ENCODE data around the gene ZBTB17. TPM values are rescaled to one million over a fixed set of nuclear protein-coding genes. Genes with fewer than 3 reads are reported as not detected.
A peak's percentile ranks its signal among the peaks of the same experiment; 100 is the strongest.
"Not testable (repeated sequence)": the region's sequence is repeated elsewhere in the genome, so short reads cannot be mapped to it uniquely, and the experiment has no call there.

Gene ZBTB17
- total RNA-seq, 1 experiment from 2014 or later = 32.0 TPM

- H3K27ac Mint-ChIP-seq; H3K9me3 Mint-ChIP-seq; ATAC-seq; DNase-seq (ENCODE audit: low spot score); POLR2A ChIA-PET; H3K4me1 Mint-ChIP-seq; H3K4me3 Mint-ChIP-seq; H3K27me3 Mint-ChIP-seq (ENCODE audit: low read depth); H3K36me3 Mint-ChIP-seq: not testable (repeated sequence)
- CTCF ChIA-PET = interaction anchor here (2.5 kb wide), 1 partner anchor 54 kb away, joined by 6 read pairs; no protein-coding TSS in a partner anchor
- TF ChIP-seq ZNF121 (CRISPR knock-in tag; IDR thresholded peaks at IDR 0.05) = peak; percentile 15; the same call in 1 of the 2 replicates
These were observed 25.4 kb upstream of the ZBTB17 start for GRCh38 chr1:16001274-16001673.

DNA sequence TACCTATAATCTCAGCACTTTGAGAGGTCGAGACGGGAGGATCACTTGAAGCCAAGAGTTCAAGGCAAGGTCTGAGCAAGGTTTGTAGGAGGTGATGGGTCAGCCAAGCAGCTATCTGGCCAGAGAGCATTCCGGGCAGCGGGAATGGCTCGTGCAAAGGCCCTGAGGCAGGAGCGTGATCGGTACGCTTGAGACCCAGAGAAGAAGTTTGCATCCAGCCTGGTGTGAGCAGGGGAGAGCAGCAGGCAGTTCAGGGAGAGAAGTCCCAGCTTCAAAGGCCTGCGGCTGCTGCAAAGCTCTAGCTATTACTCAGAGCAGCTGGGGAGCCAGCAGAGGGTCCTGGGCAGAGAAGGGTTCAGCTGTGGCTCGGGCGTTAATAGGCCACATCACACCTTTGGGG, 23.0 kb upstream of the ZBTB17 start:
- no peak for DNase-seq (ENCODE audit: low spot score)
- ATAC-seq = no peak
- Mint-ChIP-seq H3K4me1 (peaks cover 3% of the 10 kb centered on the region), H3K27ac (no peak overlapping the region), H3K27me3 (ENCODE audit: low read depth) (peaks cover 4% of the 10 kb centered on the region; the same call in 1 of the 2 replicates), H3K9me3 (no peaks in the 10 kb centered on the region), H3K4me3 (no peak overlapping the region), H3K36me3 (no peaks in the 10 kb centered on the region)
- TF ChIP-seq, protein P1, sequence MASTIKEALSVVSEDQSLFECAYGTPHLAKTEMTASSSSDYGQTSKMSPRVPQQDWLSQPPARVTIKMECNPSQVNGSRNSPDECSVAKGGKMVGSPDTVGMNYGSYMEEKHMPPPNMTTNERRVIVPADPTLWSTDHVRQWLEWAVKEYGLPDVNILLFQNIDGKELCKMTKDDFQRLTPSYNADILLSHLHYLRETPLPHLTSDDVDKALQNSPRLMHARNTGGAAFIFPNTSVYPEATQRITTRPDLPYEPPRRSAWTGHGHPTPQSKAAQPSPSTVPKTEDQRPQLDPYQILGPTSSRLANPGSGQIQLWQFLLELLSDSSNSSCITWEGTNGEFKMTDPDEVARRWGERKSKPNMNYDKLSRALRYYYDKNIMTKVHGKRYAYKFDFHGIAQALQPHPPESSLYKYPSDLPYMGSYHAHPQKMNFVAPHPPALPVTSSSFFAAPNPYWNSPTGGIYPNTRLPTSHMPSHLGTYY (CRISPR knock-in tag; IDR thresholded peaks at IDR 0.05) = no peak
- TF ChIP-seq CREB1 (CRISPR knock-in tag; IDR thresholded peaks at IDR 0.05) (no peak), KAT7 (CRISPR knock-in tag; IDR thresholded peaks at IDR 0.05; ENCODE audit: borderline replicate concordance) (no peak), HMGA2 (CRISPR knock-in tag; IDR thresholded peaks at IDR 0.05) (no peak), ZNF317 (CRISPR knock-in tag; IDR thresholded peaks at IDR 0.05; ENCODE audit: borderline replicate concordance, low read depth) (no peak)
- POLR2A ChIA-PET = no interaction called here
- CTCF ChIA-PET = interaction anchor here (2.3 kb wide), 1 partner anchor 57 kb away, joined by 8 read pairs; no protein-coding TSS in a partner anchor

- no peaks in the 10 kb centered on the region for H3K9me3 Mint-ChIP-seq
- H3K36me3 Mint-ChIP-seq = no peaks in the 10 kb centered on the region
- no peak for ATAC-seq
- no peak for DNase-seq (ENCODE audit: low spot score)
- peaks cover 4% of the 10 kb centered on the region; the same call in 1 of the 2 replicates for H3K27me3 Mint-ChIP-seq (ENCODE audit: low read depth)
- TF ChIP-seq, protein P2, sequence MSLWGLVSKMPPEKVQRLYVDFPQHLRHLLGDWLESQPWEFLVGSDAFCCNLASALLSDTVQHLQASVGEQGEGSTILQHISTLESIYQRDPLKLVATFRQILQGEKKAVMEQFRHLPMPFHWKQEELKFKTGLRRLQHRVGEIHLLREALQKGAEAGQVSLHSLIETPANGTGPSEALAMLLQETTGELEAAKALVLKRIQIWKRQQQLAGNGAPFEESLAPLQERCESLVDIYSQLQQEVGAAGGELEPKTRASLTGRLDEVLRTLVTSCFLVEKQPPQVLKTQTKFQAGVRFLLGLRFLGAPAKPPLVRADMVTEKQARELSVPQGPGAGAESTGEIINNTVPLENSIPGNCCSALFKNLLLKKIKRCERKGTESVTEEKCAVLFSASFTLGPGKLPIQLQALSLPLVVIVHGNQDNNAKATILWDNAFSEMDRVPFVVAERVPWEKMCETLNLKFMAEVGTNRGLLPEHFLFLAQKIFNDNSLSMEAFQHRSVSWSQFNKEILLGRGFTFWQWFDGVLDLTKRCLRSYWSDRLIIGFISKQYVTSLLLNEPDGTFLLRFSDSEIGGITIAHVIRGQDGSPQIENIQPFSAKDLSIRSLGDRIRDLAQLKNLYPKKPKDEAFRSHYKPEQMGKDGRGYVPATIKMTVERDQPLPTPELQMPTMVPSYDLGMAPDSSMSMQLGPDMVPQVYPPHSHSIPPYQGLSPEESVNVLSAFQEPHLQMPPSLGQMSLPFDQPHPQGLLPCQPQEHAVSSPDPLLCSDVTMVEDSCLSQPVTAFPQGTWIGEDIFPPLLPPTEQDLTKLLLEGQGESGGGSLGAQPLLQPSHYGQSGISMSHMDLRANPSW (CRISPR knock-in tag; conservative IDR thresholded peaks at IDR 0.05; ENCODE audit: low read depth) = no peak
- no peak for TF ChIP-seq ZNF425 (CRISPR knock-in tag; conservative IDR thresholded peaks at IDR 0.05)
- TF ChIP-seq ZSCAN18 (CRISPR knock-in tag; IDR thresholded peaks at IDR 0.05) = no peak
- no peak for TF ChIP-seq SOX15 (CRISPR knock-in tag; IDR thresholded peaks at IDR 0.05)
- no peak for TF ChIP-seq MYBL2 (CRISPR knock-in tag; IDR thresholded peaks at IDR 0.05)
- no peak for TF ChIP-seq FOXP1 (CRISPR knock-in tag; IDR thresholded peaks at IDR 0.05; ENCODE audit: borderline replicate concordance)
- no peak for TF ChIP-seq CREB1 (CRISPR knock-in tag; IDR thresholded peaks at IDR 0.05)
- no peak for TF ChIP-seq ZNF416 (CRISPR knock-in tag; IDR thresholded peaks at IDR 0.05)
- no peaks in the 10 kb centered on the region for H3K4me1 Mint-ChIP-seq
- ChIA-PET POLR2A (interaction anchor here (0.5 kb wide), 2 partner anchors 185 to 238 kb away, joined by 3 read pairs; no protein-coding TSS in a partner anchor), CTCF (interaction anchor here (0.6 to 2.3 kb wide), 8 partner anchors 10 to 206 kb away, joined by 3 to 9 read pairs (median 4); partner anchors contain the start of genes FAM131C and ZBTB17)
- H3K4me3 Mint-ChIP-seq = no peak overlapping the region
- H3K27ac Mint-ChIP-seq = no peak overlapping the region
These were observed 21.9 kb upstream of the ZBTB17 start for GRCh38 chr1:15997637-15998280.

All from WTC11 (cell line).